GM04504 (cell line): ENCODE results near the gene TAS2R1.

Source experiments
- DNase-seq: peaks from one replicate; pipeline ENCODE4 v3.0.0-alpha.2; 2012; ENCODE audit warnings: low read depth

The TAS2R1 gene, protein sequence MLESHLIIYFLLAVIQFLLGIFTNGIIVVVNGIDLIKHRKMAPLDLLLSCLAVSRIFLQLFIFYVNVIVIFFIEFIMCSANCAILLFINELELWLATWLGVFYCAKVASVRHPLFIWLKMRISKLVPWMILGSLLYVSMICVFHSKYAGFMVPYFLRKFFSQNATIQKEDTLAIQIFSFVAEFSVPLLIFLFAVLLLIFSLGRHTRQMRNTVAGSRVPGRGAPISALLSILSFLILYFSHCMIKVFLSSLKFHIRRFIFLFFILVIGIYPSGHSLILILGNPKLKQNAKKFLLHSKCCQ

DNA sequence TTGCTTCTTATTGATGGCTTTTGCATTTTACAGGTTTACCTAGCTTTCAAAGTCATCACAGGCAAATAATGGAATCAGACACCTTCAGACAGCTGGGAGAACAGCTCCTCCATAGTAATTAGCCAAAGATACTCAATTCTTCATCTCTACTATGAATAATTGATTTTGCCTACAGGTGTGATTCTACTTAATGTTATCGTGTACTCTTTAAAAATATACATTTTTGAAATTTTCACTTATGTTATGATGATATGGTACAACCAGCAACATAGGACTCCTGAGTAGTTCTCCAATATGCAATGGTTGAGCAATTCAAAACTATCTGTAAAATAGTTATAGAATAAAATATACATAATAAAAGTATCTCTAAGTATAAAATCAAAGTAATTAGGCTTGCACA, at the start of gene TAS2R1:
Gene TAS2R1, minus strand, starts transcription at position 101 of the 400 bp plus-strand sequence. CDS start 319 bp downstream, outside the sequence.
- DNase-seq: no peak

DNA sequence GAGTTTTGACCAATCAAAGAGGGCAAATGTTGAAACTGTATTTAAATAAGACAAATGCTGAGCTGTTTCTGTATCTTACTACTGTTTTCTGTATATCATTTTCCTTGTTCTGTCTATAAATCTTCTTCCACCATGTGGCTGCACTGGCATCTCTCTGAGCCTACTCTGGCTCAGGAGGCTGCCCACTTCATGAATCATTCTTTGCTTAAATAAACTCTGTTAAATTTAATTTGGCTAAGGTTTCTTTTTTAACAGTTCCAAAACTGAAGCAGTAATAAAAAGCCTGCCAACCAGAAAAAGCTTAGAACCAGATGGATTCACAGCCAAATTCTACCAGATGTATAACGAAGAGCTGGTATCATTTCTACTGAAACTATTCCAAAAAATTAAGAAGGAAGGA, 40.2 kb upstream of the TAS2R1 start:
- no peak for DNase-seq

DNA sequence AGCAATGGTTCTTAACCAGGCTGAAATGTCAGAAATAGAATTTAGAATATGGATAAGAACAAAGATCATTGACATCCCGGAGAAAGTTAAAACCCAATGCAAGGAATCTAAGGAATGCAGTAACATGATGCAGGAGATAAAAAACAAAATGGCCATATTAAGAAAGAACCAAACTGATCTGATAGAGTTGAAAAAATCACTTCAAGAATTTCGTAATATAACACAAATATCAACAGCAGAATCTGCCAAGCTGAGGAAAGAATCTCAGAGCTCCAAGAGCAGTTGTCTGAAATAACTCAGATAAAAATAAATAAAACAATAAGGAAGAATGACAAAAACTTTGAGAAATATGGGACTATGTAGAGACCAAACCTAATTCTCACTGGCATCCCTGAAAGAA, 37.8 kb upstream of the TAS2R1 start:
- no peak for DNase-seq

DNA sequence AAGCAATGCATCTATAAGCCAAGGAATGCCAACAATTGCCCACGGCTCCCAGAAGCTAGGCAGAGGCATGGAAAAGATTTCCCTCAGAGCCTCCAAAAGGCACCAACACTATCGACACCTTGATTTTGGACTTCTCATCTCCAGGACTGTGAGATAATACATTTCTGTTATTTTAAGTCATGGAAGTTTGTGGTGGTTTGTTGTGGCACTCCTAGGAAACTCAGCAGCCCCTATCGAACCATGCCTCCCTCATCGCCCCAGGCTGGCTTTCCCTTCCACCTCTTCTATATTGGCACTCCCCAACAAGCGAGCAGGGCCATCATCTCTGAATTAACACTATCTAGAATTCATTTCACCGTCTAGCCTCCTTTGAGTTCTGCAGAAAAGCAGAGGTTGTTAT, 33.7 kb upstream of the TAS2R1 start:
- DNase-seq: no peak

DNA sequence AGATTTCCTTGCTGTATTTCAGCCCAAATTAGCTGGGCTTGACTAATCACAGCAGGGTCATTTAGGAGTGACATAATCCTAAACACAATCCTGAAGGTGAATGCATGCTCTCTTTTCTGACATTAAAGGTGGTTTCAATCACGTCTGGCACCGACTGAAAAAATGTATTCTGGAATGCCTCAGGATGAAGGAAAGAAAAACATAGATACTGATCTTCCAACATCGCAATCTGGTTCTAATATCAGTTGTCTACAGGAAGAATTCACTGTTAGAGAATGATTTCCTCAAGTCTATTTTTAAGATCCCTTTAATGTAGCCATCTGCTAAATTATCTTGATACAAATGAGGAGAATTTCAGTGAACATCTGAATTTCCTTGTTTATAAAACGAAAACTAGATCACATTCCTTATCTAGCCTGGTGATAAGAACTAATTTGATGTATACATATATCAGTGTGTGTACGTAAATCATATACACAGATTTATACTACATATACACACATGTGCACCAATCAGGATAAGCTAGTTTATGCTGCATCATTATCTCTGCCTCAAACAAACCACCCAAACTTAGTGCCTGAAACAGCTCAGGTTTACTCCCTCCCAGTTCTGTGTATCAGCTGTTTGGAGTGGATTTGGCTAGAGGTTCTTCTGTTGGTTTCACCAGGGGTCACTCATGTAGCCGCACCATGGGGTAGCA, 31.3 kb upstream of the TAS2R1 start:
- DNase-seq: peak; percentile 33

DNA sequence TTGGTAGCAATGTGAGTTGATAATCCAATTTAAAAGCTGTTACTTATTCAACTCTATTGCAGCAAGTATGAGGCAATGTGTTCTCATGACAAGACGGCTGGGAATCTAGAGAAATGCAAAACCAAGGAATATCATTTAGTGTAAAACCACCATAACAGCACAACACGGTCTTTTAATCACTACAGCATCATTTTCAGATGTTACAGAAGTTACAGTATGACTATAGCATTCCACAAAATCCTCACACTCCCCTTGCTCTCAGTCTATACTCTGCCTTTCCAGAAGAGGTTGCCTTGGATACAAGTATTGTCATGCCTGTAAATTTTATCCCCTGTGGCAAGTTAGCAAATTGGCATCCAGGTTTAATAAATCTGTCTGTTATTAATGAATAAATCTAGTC, 28.6 kb upstream of the TAS2R1 start:
- peak; percentile 56 for DNase-seq

DNA sequence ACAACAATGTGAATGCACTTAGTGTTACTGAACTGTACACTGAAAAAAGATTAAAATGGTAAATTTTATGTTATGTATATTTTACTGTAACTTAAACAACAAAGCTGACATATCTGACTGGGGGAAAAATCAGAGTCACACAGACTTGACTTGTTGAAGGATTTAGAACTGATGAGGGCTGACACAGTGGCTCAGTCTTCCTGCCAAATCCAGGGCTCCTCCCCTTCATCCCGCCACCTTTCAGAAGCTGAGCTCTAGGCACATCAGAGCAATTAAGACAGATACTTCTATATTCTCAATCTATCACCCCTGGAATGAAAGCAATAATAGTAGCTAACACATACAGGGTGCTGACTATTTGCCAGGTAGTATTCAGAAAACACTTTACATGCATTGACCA, 27.7 kb upstream of the TAS2R1 start:
- no peak for DNase-seq

DNA sequence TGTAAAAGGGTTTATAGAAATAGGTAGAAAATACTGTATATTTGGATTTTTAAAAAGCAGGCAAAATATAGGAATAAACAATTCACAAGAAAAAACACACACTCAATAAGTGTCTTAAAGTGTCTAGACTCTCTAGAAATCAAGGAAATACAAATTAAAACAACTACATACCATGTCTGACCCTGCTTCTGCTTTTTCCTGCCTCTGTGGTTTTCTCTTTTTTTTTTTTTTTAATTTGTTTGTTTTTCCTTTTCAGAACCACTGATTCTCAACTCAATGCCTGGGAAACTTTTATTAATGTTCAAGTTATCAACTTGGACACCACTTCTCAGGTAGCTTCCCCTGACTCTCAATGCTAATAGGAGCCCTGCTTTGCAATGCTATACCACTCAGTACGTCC, 25.5 kb upstream of the TAS2R1 start:
- no peak for DNase-seq

DNA sequence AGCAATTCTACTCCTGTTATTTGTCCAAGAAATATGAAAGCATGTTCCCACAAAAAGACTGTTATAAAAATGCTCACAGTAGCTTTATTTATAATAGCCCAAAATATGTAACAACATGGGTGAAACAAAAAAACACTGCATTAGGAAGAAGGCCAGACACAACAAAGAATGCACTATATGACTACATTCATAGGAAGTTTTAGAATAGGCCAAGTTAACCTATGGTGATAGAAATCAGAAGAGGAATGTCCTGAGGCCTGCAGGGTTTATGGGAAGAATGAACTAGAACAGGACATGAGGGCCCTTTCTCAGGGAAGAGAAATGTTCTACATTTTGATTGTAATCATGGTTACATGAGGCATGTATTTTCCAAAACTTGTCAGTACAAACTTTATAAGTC, 24.7 kb upstream of the TAS2R1 start:
- no peak for DNase-seq

DNA sequence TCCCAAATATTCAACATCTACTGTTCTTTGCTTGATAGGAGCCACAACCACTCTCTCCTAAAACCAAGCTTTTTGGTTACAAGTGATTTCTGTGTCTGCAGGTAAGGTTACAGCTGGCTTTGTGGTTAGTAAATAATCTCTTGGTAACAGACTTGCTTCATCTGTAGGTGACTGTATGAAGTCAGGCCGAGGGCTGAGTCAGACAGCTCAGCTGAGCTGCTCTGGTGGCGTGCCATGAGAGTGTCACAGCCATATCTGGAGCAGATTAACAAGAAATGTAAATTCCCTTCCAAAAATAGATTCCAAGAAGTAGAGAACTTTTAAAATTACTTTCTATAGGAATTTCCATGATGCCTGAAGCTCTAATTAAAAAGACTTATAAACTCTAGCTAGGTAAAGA, 23.7 kb upstream of the TAS2R1 start:
- DNase-seq: peak; percentile 79

DNA sequence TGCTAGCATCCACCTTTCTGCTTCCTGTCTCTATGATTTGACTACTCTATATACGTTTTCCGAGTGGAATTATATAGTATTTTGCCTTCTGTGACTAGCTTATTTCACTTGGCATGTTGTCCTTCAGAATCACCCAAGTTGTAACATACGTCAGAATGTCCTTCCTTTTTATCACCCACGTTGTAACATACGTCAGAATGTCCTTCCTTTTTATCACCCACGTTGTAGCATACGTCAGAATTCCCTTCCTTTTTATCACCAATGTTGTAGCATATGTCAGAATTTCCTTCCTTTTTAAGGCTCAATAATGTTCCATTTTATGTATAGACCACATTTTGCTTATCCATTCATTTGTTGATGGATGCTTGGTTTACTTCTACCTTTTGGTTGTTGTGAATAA, 22.9 kb upstream of the TAS2R1 start:
- DNase-seq: no peak

DNA sequence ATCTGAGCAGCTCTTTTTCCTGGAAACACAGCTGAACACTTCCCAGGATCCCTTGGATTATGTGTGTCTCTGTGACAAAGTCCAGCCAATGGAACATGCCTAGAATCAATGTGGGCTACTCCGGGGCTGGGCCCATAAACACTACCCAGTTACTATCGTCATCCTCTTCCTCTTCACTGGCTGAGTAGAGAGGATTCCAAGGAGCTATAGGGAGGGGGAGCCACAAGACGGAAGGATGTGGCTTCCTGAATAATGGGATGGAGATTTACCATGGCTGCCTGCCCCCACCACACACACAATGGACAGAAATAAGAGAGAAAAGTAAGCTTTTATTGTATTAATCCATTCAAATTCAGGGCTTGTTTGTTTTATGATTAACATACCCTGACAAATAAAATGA, 22.1 kb upstream of the TAS2R1 start:
- no peak for DNase-seq

DNA sequence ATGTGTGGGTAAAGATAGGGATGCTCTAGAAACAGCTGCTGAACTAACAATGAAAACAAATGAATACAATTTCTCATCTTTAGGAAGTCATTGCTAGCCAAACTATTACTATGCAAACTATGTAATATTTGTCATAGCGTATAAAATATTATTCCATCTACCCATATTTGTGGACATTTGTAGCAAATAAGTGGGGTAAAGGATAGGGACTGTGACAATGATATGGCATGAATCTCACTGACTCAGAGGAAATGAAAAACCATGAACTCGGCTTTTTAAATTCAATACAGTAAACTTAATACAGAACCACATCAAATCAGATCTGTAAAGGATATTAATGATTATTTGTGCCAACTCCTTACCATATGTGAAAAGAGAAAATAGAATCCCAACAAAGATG, 16.7 kb upstream of the TAS2R1 start:
- no peak for DNase-seq

DNA sequence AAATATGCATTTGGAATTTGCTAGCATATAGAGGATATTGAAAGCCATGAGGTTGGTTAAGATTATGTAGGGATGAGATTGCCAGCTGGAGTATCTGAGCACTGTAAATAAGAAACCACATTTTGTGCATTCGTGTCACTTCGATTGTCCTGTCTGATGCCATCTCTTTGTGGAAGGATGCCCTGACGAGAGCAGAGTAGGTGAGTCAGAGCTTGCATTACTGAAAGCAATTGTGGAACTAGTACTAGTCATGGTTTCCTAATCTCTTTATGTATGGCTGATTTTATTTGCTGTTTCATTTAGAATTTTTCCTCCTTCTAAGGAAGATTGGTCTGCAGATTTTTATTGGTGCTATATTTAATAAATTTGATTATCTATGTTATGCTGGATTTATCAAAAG, 14.5 kb upstream of the TAS2R1 start:
- no peak for DNase-seq

DNA sequence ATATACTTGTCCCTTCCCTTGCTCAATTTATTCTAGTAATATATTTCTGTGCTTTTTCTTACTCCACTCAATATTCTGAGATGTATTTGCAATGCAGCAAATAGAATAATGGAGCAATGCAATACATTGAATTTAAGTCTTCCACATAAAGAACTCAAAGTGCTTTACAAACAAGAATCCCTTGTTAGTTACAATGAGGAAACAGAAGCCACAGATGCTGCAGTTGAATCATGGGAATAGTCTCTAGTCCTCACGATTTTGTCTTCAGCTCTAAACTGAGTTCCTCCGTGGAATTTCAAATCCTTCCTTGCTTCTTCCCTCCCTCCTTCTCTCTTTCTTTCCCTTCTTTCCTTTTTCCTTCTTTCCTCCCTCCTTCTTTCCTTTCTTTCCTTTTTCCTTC, 12.5 kb upstream of the TAS2R1 start:
- DNase-seq: no peak

DNA sequence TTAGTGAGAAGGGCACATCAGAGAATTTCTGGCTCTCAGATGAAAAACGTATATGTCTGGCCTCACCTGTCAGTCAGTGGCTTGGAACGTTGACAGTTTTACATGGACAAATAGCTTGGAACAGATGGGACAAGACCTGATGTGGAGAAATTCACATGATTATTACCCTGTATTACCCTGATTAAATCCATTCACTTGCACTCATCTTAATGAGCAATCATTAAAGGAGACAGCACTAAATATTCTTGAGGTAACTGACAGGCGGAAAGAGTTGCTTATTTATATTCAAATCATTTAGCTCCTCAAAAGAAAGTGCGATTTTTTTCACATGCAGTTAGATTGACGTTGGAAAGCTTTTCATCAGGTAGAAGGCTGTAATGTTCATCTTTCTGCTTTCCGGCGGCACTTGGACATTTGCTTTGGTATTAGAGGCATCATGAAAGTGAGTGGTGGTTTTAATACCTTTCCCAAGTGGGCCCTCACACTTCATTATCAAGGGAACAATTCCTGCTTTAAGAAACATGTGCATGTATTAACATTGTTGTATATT, 11.7 kb upstream of the TAS2R1 start:
- no peak for DNase-seq

DNA sequence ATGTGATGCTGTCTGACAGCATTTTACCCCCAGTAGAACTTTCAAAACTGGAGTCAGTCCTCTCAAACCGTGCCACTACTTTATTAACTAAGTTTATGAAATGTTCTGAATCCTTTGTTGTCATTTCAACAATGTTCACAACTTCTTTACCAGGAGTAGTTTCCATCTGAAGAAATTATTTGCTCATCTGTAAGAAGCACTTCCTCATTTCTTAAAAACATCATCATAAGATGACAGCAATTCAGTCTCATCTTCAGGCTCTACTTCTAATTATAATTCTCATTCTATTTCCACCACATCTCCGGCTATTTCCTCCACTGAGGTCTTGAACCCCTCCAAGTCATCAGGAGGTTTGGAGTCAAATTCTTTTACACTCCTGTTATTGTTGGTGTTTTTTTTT, 2.3 kb upstream of the TAS2R1 start:
- DNase-seq: no peak

DNA sequence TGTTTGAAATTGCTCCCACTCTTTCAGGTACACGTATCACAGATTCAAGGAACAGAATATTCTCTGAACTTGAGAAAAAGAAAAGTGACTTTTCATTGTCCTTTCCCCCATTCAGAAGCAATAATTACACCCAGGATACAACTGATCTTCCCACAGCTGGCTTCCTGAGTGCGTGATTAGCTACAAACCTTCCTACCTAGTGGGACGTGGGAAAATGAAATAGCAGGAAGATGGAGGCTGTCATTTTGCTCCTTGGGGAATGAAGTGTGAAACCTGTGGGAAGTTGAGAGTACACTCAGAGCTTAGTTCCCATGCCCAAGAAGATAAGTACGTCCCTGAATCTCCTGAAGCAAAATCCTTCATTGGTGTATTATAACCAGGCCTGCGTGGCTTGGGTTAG, 2.6 kb downstream of the TAS2R1 start:
- no peak for DNase-seq

DNA sequence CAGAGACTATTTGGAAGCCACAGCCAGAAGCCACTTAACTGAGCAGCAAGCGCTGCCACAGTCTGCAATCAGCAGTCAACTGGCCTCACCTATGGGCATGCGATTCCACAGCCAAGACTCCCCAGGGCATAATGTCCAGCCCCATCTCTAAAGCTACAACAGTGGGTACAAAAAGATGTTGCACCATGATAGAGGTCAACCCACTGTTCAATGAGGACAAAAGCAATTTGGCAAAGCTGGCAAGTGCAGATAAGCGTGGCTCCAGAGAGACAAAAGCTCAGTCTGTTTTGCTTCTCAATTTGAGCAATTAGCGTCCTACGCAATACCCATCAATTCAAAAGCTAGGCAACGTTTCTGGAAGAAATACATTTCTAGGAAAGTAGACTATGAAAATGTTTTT, 3.2 kb downstream of the TAS2R1 start:
- DNase-seq: no peak

DNA sequence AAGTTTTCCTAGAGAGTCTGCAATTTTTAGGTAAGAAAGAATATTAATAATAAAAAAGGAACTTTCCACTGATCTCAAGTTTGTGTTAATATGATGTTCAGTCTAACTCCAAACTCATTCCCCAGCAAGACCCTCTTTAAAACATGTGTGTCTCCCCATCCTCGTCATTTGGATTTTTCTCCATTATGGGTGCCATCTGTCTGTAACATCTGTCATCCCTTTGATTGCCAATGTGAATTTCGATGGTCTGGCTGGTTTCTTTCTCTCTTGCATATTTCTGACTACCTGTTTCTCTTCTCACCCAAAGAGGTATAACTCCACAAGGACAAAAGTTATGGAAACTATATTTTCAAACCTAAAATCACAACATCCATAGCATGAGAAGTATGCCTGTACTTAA, 4.4 kb downstream of the TAS2R1 start:
- no peak for DNase-seq

DNA sequence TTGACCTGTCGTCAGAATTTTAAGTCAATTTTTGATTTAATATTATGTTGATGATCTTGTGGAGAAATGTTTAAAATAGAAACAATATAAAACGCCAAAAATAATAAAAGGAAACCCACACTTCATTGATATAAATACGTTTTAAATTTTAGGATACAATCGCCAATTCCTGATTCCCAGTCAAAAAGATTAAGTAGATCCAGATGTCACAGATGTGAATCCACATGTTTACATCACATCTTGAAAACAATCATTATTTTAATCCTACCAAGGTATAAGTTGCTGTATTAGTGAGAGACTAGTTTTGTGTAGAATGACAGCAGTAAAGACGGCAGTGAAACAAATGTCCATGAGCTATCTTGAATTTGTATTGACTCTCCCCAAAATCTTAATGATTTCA, 4.9 kb downstream of the TAS2R1 start:
- DNase-seq: no peak

DNA sequence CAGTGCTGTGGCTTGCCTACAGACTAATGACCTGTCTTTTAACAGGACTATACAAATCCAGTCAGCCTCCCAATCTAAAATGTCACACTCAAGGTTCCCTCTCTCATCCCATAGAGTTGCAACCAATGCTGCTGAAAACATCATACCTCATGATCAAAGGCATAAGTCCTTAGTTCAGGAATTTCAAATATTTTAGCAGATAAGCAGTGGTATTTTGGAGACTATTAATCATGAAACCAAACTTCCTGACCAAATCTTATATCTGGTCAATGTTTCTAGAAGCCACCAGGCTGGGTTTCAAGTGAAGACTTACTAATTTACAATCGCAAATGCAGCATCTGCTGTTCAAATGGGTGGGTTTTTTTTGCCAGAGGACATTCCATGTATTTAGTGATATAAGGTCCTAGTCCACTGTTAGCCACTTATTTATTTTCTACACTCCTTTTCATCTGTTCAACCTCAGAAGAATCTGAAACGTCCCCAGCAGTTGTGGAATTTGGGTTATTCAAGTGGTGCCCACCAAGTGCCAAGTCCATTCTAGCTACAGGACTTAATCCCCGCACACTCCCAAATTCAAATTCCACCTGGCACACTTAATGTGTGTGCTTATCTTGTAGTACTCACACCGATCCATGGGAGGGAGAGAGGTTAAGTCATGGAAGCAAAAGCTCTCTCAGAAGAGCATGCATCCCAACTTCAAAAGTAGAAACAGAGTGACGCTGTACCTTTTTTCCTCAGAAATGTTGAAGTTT, 5.8 kb downstream of the TAS2R1 start:
- no peak for DNase-seq

DNA sequence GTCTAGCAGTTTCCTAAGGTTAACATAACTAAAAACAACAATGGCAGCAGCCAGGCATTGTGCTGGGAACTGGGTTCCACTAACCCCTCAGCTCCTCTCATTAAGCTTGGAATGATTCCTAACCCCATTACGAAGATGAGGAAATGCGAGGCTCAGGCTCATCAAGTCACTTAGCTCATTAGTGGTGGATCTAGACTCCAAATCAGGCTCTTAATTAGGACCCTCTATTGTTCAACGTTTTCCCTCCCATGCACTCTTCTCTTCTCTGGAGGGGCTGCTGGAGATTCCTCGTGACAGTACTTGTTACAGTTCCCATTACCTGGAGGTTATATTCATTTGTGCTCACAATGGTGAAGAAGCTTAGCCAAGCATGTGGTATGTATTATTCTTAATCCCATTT, 6.5 kb downstream of the TAS2R1 start:
- DNase-seq: no peak
